HT1080 (cell line): ENCODE results near the gene SDF2L1. TPM values are rescaled to one million over a fixed set of nuclear protein-coding genes. Genes with fewer than 3 reads are reported as not detected.
"Not testable (repeated sequence)": the region's sequence is repeated elsewhere in the genome, so short reads cannot be mapped to it uniquely, and the experiment has no call there.

ENCODE experiments used
- DNase-seq: peaks from one replicate; pipeline ENCODE4 v3.0.0-alpha.2; 2015; ENCODE audit warnings: low read depth
- total RNA-seq: library from RNA; depleted of rRNA; stranded (reverse); fragments of >200 nt; shearing (Covaris generic); gene quantifications from 2 replicates; pipeline ENCODE4 v1.2.3, GENCODE V29; 2014

SDF2L1 gene
- total RNA-seq, 1 experiment from 2014 or later = 51.7 TPM

DNA sequence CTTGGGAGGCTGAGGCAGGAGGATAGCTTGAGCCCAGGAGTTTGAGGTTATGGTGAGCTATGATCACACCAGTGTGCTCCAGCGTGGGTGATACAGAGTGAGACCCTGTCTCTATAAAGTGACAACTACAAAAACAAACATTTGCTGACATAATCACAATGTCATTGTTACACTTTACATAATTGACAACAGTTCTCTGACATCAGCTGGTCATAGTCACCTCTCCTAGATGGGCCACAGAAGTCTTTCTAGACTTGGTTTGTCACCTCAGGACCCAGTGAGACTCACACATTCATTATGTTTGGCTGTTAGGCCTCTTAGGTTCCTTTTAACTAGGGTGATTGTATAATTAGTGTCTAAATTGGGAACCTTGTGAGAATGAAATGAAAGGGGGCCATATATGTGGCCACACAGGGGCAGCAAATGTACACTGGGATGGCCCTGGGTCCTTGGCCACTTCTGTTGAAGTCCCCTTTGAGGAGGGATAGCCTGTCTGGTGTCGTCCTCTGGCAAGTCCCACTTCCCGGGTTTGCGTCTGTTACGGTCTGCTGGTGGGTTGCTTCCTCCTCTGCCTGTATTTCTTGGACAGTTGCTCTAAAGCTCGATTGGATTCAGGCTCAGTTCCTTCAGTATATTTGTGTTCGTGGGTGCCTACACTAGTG, 17.9 kb downstream of the SDF2L1 start:
- DNase-seq = no peak

DNA sequence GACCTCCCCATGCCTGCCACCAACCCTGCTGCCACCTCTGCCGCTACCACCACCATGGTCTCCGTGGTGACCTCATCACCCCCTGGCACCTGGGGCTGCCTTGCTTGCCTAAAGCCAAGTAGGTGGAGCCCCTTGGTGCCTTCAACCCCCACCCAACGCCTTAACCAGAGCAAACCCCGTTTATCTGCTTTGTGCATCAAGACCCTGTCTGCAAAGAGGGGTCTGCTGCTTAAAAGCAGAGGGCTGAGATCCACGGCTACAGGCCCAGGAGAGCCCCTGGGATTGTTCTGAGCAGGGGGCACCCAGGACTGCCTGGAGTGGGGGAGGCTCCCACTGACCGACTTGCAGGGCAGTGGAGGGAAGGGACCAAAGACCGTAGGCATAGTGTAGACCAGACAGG, 18.8 kb downstream of the SDF2L1 start:
- DNase-seq = no peak

DNA sequence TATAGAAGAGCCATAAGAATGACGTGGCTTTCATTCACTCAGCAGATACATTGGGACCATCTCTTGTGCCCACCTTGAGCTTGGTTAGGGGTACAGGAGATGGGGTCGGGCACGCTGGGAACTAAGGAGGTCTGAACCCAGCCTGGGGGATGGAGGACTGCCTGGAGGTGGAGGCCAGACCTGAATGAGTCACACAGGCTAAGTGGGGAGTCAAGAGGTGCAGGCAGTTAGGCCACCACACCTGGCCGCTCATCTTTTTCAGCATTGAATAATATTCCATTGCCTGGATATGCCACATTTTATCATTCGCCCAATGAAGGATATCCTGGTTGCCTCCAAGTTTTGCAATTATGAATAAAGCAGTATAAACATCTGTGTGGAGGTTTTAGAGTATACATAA, 19.9 kb downstream of the SDF2L1 start:
- DNase-seq = no peak

DNA sequence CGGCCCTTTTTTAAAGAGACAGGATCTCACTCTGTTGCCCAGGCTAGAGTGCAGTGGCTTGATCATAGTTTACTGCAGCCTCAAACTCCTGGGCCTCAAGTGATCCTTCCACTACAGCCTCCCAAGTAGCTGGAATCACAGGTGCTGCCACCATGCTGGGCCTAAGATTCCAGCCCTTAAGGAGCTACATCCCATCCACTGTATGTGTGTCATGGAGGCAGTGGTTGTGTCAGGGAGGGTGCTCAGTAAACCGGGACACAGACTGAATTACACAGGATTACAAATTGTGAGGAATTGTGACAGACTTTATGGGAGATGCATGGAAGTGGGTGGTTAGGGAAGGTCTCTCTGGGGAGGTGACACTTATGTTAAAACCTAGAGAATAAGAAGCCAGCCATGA, 21.6 kb downstream of the SDF2L1 start:
- no peak for DNase-seq

DNA sequence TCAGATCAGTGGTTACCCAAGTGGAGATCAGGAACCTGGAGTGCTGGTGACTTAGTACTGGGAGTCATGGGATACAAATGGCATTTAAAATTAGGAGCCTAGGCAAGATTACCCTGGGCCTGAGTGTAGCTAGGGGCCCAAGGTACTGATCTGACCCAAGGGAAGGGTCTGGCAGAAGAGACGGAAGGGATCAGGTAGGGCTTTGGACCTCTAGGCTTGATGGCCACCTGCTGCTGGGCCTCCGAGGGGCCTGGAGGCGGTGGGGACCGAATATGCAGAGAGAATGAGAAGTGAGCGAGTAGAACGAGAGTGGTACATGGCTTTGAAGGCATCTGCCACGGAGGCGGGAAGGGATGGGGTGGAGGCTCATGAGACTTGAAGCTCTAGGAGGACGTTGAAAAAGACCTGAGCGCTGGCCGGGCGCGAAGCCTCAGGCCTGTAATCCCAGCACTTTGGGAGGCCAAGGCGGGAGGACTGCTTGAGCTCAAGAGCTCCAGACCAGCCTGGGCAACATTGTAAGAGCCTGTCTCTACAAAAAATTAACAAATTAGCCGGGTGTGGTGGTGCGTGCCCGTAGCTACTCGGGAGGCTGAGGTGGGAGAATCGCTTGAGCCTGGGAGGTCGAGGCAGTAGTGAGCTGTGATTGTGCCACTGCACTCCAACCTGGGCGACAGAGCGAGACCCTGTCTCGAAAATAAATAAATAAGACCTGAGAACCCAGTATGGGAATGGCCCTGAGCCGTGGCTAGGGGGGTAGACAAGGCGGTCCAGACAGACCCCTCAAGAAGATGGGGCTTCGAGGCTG, 23.1 kb downstream of the SDF2L1 start:
- no peak for DNase-seq

DNA sequence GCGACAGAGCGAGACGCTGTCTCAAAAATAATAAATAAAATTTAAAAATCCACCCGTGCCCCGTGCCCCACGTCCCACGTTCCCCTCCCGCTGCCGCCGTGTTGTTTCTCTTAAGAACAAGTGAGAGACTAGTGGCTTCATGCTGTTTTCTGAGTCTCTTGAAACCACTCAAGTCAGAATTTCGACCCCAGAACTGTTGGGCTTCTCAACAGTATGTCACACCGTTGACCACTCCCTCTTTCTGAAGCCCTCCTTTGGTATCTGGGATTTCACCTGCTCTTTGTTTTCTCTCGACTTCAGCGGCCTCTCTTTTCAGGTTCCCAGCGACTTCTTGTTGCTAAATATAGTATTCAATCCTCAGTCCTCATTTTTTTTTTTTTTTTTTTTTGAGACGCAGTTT, 24.7 kb downstream of the SDF2L1 start:
- DNase-seq = no peak

DNA sequence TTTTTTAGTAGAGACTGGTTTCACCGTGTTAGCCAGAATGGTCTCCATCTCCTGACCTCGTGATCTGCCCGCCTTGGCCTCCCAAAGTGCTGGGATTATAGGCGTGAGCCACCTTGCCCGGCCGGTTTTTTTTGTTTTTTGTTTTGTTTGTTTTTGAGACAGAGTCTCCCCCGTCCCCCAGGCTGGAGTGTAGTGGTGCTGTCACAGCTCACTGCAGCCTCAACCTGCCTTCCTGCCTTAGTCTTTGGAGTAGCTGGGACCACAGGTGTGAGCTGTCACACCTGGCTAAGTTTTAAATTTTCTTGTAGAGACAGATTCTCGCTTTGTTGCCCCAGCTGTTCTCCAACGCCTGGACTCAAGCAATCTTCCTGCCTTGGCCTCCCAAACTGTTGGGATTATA, 26.9 kb downstream of the SDF2L1 start:
- no peak for DNase-seq

DNA sequence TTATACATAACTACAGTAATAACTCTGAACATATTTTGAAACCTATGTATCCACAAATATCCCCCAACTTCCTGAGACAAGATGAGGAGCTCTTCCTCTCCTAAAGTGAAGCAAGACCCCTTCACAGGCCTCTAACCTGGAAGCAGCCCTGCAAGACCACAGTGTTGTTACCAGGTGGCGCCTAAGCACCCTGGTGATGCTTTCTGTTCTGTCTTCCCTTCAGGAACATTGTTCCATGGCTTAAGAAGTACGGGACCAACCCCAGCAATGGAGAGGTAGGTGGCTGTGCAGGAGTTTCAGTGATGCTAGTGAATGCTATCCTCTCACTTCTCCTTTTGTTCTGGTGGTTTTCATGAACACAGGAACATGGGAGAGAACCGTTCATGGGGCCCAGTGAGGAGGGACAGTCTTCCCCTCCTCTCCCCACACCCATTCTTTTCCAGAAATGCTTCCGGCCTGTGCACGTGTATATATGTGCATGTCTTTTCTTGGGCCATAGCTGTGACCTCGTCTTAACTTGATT, 30.1 kb downstream of the SDF2L1 start:
- no peak for DNase-seq

DNA sequence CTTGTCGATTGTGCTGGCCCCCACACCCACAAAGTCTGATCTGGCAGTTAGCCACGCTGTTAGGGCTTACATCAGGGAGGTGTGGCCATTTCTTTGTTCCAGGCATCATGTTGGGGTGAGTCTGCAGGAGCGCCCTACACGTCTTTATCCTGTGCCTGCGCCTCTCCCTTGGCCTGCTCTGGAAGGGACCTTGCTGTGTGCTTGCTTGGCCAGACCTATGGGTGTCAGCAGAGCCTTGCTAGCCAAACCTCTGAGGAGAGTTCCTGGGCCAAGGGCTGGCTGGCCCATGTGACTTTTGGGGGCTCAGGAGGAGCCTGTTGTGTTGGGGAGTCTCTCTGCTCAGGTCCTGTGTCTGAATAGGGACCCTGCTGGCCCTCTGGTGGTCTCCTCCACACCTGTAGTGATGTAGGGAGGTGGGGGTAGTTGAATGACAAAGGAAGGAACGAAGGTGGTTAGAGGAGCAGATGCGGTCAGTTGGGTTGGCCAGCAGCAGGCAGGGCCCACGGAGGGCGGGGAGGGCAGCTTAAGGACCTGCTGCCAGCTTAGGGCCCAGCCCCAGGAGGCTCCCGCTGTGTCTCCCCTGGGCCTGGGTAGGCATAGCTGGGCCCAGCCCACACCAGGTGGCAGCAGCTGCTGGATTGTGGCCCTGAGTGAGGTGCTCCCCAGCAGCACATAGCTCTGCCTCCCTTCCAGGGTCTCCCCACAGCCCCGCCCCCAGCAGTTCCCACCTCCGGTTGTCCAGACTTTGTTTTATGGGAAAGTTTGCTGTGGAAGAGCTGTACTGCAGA, 31.6 kb downstream of the SDF2L1 start:
- no peak for DNase-seq

DNA sequence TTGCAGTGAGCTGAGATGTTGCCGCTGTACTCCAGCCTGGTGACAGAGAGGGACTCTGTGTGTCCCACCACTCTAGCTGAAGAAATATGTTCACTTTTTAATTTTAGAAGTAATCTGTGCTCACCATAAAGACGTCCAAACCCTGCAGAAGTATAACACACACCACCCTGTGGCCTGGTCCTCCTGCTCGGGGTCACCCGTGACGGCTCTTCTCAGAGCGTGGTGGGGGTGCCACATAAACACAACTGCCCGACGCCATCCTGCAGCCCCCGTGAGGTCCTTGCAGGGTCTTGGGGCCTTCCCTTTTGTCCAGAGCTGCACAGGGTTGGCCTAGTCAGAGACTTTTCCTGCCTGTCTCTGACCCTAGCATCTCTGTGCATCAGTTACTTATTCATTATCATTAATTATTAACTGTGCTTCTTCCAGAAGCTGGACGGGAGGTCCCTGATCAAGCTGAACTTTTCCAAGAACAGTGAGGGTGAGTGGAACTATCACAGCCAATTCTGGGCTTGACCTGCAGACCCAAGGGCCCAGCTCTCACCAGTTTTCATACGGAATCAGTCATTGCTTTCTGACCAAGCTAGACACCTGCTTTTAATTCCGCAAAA, 32.6 kb downstream of the SDF2L1 start:
- no peak for DNase-seq

DNA sequence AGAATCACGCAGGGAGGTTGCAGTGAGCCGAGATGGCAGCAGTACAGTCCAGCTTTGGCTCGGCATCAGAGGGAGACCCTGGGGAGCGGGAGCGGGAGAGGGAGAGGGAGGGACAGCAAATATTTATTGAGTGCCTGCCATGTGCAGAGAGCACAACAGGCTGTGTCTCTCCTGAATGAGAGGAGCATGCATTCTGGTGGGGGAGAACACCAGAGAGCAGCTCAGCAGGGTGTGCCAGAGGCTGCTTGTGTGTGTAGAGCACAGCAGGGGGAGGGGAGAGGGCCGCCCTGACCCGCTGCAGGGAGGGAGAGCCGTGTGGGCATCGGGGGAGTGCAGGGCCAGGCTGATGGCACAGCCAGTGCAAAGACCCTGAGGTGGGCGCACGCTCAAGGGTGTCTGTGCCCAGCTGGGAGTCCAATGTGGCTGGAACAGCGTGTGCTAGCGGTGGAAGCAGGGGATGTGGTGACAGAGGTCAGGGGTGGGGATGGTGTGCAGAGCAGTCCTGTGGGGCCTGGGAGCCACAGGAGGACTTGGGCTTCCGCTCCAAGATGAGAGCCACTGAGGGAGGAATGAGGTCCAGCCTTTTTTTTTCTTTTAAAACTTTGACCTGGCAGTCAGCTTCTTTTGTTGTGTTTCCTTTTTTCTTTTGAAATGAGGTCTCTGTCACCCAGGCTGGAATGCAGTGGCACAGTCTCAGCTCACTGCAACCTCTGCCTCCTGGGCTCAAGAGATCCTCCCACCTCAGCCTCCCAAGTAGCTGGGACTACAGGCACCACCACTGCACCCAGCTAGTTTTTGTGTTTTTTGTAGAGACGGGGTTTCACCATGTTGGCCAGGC, 35.7 kb downstream of the SDF2L1 start:
- no peak for DNase-seq

DNA sequence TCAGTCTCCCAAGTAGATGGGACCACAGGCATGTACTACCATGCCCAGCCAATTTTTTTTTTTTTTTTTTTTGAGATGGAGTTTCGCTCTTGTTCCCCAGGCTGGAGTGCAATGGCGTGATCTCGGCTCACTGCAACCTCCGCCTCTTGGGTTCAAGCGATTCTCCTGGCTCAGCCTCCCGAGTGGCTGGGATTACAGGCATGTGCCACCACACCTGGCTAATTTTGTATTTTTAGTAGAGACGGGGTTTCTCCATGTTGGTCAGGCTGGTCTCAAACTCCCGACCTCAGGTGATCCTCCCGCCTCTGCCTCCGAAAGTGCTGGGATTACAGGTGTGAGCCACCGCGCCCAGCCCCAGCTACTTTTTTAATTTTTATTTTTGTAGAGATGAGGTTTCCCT, 36.7 kb downstream of the SDF2L1 start:
- not testable (repeated sequence) for DNase-seq

DNA sequence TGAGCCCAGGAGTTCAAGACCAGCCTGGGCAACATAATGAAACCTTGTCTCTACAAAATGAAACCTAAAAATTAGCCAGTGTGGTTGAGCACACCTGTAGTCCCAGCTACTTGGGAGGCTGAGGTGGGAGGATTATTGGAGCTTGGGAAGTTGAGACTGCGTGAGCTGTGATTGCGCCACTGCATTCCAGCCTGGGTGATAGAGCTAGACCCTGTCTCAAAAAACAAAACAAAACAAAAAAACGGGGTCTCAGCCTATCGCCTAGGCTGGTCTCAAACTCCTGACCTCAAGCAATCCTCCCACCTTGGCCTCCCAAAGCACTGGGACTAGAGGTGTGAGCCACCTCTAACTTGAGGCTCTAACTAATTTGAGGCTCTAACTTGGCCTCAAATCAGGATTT, 37.3 kb downstream of the SDF2L1 start:
- no peak for DNase-seq

DNA sequence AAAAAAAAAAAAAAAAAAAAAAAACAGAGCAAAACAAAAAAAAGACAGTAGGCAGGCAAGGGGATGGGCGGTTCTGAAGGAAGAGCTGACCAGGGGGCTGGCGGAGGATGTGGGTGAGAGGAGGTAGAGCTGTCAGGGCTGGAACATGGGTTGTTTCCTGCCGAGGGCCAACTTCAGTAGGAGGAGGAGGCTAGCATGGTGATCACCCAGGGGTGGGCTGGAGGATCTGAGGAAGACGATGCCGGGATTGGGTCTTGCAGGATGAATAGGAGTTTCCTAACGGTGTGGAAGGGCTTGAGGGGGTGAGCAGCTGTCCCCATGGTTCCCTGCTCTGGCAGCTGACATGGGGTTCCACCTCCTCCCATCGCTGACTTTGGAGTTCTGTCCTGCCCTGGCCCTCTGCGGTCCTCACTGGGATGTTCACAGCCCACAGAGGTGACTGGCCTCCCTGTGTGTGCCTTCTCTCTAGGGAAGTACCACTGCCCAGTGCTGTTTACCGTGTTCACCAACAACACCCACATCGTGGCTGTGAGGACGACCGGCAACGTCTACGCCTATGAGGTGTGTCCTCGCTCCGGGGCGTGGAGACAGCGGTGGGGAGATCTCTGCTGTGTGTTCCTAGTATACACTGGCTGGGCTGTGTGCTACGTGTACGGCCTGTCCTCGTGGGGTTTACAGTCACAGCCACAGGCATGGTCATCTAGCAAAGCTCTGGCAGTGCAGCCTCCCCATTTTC, 38.9 kb downstream of the SDF2L1 start:
- no peak for DNase-seq

DNA sequence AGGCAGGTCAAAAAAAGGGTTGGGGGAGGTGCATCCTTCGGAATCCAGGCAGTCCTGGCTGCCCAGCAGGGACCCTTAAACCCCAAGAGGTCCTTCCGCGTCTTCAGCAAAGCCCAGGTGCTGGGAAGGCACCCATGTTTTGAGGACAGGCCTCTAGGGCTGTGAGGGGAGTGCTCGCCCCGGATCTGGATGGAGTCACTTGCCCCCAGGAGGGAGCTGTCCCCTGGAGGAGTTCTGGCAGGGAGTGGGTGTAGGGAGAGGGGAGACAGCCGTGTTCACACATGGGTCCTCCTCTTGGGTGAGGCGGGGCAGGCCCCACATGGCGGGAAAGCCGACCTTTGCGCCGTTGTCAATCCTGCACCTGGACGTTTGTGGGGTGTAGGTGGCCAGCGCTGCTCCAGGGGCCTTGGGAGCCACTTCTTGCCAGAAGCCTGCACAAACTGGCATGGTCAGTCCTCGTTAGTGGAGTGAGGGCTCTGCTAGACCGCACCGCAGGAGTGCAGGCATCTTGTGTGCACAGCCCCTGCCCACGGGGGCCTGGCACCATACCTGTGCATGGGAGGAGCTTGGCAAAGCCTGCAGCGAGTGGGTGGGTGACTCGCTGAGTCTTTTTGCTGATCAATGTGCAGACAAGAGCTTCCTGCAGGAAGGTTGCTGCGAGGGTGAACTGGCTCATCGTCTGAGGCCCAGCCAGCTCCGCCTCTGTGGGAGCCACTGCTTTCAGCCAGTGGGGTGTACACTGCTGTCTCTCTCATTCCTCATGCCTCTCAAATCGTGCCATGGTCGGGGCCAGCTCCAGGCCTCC, 39.7 kb downstream of the SDF2L1 start:
- no peak for DNase-seq

DNA sequence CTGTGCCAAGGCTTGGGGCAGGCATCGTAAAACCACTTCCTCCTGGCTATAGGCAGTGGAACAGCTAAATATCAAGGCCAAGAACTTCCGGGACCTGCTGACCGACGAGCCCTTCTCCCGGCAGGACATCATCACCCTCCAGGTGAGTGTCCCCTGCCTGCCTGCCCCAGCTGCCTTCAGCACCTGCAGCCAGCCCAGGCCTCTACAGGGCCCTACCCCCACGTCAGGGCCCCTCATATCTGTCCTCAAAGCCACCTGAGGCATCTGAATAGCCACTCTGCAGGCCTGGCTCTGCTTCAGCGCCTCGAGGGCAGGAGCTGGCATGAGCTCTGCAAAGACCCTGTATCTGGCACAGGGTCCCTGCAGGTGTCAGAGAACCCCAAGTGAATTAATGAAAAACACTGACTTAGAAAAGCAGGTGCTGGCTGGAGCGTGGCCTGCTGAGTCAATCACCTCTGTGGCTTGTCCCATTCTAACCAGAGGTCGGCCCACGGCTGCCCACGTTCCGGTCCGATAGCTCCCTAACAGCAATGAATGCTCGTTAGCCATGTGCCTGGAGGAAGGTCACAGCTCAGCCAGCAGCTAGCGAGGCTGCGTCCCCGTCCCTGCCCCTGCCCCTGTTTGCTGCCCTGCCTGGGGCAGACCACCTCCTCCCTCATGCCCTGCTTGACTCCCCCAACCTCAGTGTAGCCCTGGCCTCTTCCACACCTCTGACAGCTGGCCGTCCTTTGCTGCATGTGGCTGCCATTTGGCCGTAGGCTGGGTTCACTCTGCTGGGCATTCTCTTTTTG, 40.5 kb downstream of the SDF2L1 start:
- DNase-seq = no peak

DNA sequence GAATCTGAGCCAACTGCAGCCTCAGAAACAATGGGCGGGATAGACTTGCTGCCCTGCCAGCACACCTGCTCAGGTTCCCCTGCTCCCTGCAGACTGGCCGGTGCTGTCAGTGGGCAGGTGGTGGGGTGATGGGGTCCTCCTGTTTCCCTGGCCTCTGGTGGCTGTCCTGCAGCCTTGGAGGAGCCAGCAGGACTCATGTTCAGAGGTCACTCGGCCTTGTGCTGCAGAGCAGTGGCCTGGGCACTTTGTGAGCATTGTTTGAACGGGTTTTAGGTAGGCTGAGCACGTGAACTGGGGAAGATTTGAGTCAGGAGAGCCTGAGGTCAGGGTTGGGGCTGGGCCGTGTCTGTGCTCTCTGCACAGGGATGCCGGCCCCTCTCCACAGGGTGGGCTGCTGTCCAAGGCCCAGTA, 41.3 kb downstream of the SDF2L1 start:
- no peak for DNase-seq

DNA sequence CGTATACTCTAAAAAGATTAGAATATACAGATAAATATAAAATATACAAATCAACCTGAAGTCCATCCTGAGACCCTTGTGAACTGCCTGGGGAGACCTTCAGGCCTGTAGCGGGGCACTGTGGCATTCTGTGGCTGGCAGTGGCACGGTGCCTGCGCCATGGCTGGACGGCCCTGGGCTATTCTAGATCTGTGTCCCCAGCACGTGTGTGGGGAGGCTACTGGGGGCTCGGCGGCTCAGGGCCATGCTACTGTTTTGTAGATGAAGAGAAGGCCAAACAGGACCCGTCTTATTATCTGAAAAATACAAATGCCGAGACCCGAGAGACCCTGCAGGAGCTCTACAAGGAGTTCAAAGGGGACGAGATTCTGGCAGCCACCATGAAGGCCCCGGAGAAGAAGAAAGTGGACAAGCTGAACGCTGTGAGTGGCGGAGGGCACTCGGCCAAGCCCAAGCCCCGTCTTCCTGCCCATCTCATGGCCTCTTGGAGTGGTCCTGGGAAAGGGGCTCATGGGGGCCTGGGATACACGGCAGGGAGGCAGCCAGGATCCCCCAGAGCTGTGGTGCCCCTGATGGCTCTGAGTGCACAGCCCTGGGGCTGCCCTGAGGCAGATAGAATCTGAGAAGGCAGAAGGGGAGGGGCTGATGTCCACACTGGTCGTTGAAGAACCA, 42.5 kb downstream of the SDF2L1 start:
- DNase-seq = no peak
